ENCODE results near the gene FJX1. TPM values are rescaled to one million over a fixed set of nuclear protein-coding genes. Genes with fewer than 3 reads are reported as not detected.

Gene FJX1
- total RNA-seq, 4 donors from 2014 or later: not detected

Other genes with a start within 250 kb of the FJX1 start
- 1 to 10 TPM in 1 of 4 donors, under 1 TPM in 1, not detected in 2; 0.38 to 1.1 TPM for gene SLC1A2, start 198.9 kb upstream of the FJX1 start, total RNA-seq
- 10 to 100 TPM in 2 of 4 donors, 1 to 10 TPM in 2; 2.6 to 64.4 (median 9.5) TPM for gene PAMR1, start 92.8 kb upstream of the FJX1 start, total RNA-seq
- 10 to 100 TPM; 27.3 to 83.4 (median 61.4) TPM for gene TRIM44, start 44.3 kb downstream of the FJX1 start, total RNA-seq

All from Peyer's patch (tissue), 4 donors.